NCI-H1436 (cell line): ENCODE data around the gene GPR135.

Source experiments
- DNase-seq: peaks from one replicate; lab custom pipeline; 2025; lab: John Stamatoyannopoulos, UW

The GPR135 gene

DNA sequence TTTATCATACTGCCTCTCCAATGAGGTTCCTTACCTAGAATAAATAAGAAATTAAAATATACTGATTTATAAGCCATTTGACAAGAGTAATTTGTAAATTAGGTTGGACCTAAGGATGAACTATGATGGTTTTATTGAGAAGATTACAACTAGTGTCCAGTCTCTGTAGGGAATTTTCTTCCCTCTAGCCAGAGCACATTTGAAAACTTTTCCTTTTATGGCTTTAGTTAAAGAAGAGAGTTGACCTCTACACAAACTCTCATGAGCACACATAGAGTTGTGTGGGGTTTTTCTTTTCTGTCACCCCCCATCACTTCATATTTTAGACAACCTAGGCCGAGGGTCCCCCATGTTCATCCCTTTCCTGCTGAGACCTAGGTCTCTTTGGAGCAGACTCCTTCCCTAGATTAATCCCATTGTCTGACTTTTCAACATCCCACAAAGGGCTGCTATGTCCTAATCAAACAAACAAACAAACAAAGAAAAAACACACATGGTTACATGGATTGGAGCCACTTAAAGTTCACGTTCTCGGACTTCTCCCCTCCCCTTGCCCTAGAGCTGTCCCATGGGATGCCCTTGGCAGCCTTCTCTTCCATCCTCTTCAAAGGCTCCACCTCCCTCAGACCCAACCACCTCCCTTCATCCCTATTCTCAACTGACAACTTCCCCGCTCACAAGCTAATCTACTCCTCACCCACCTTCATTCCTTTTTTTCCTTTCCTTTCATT, 40.7 kb downstream of the GPR135 start:
- DNase-seq: no peak

DNA sequence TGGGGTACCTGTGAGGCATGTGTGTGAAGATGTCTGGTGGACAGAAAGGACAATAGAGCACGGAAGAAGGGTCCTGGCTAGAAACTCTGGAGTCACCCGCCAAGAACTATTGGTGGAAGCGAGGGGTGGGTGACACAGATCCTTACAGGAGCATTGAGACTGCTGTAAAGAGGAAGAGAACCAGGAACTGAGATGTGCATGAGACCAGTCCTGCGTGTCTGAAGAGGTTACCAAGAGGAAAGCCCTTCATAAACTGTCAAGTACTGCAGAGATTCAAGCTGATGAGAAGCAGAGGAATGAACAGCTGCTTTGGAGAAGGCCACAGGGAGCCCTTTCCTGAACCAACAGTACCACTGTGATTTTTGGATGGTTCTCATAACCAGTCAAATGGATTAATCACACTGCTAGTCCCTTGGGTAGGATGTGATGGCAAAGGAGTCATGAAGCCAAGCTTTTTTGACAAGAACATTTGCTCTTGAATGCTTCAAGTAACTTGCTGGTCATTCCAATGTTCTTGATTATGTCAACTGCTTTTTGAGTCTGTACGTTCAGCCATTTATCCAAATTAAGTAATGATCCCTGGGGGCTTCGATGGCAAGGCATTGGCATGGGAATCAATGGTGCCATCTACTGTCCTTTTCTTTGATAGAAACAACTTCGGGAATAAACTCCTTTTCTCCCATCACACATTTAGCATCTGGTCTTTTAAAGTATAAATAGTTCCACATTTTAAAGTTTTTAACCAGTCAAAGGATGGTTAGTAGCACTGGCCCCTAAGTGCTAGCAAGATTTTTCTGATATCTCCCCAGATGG, 42.9 kb downstream of the GPR135 start:
- DNase-seq: peak; percentile 40

DNA sequence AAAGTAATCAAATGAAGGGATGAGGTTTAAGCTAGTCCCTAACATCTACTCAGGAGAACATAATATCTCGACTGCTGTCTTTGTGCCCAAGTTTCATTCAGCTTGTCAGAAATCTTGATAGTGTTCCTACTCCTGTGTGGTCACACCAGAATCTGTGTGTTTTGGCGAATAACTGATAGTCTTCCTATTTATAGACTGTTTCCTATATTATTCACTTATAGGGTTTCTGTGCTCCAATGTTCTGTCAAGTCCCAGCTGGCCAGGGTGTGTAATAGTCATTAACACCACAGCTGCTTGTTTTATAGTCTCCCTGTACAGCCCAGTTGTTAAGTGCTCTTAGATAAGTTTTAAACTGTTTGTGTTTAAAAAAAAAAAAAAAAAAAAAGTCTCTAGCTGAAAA, 45.9 kb downstream of the GPR135 start:
- DNase-seq: no peak

DNA sequence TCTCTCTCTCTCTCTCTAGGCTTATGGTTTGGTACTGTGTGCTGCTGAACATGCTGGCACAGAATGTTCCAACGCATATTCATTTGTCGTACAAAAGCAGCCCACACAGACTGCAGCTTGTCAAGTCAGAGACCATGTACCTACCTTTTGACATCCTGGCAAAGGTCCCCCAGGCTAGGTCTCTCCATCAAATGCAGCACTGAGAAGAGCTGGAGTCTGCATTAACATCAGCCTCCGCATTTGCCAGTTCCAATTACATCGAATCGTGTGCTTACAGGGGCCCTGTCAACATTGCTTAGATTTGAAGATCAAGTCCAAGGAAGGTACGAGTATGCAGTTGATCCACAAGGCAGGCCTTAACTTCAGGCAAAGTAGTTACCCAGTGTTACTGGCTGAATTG, 47.9 kb downstream of the GPR135 start:
- DNase-seq: no peak

DNA sequence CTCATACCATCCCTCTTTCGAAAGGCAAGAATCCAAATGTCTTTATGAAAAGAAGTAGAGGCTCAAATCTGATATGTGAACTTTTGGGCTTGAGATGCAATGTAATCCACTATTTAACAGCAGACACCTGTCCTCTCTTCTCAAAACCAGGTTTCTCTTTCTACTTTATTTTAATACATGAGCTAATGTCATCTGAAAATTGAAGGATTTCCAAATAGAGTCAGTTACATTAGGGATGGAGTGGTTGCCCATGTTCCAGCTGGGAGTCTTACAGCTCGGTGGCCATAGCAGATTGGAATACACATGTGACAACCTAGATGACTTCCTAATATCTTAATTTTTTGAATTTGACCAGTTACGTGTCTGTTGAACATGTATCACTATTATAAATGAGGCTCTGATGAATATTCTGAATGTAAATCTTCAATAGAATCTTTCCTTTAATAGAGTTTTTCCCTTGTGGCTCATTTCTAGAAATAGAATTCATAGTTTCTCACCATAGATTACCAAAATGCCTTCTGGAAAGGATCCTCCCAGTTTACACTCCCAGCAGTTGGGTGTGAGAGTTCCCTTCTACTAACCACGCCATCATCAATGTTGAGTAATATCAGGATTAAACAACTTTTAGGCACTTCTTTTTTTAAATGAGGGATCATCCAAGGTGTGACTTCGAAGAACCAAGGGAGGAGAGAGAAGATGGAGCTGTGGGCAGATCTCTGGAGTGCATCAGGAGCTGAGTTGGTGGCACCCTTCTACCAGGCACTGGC, 49.2 kb downstream of the GPR135 start:
- DNase-seq: no peak
